ENCODE results near the gene SAMM50. TPM values are rescaled to one million over a fixed set of nuclear protein-coding genes. Genes with fewer than 3 reads are reported as not detected.

Gene SAMM50
- total RNA-seq, 1 donor from 2014 or later, result 32.6 TPM

- no peak for DNase-seq (ENCODE audit: low read depth)
- H3K4me3 ChIP-seq (ENCODE audit: low read depth, low read length), result no peak overlapping the region
- FAIRE-seq, result no peak
- TF ChIP-seq CTCF (IDR thresholded peaks at IDR 0.05; ENCODE audit: insufficient read depth, low read length, severe bottlenecking), result no peak
- H3K27me3 ChIP-seq (ENCODE audit: control insufficient read depth, insufficient read depth, low read length), result no peaks in the 10 kb centered on the region
- H3K36me3 ChIP-seq (ENCODE audit: control insufficient read depth, insufficient read depth, low read length), result no peaks in the 10 kb centered on the region
These were observed 63.4 kb downstream of the SAMM50 start for GRCh38 chr22:44018594-44018993.

DNA sequence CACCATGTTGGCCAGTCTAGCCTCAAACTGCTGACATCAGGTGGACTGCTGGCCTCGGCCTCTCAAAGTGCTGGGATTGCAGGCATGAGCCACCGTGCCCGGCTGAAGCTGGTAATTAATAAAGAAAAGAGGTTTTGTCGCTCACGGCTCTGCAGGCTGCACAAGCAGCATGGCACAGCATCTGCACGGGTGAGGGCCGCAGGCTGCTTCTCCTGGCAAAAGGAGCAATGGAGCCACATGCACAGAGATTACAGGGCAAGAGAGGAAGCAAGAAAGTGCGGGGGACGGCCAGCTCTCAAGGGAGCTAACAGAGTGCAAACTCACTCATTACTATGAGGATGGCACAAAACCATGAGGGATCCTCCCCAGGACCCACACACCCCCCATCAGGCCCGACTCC, 64.2 kb downstream of the SAMM50 start:
- H3K36me3 ChIP-seq (ENCODE audit: control insufficient read depth, insufficient read depth, low read length), result no peaks in the 10 kb centered on the region
- FAIRE-seq, result no peak
- H3K4me3 ChIP-seq (ENCODE audit: low read depth, low read length), result no peak overlapping the region
- no peak for TF ChIP-seq CTCF (IDR thresholded peaks at IDR 0.05; ENCODE audit: insufficient read depth, low read length, severe bottlenecking)
- no peaks in the 10 kb centered on the region for H3K27me3 ChIP-seq (ENCODE audit: control insufficient read depth, insufficient read depth, low read length)
- no peak for DNase-seq (ENCODE audit: low read depth)

GRCh38 chr22:44019846-44020245, 64.6 kb downstream of the SAMM50 start:
- no peak for DNase-seq (ENCODE audit: low read depth)
- Histone ChIP-seq H3K27me3 (ENCODE audit: control insufficient read depth, insufficient read depth, low read length) (no peaks in the 10 kb centered on the region), H3K4me3 (ENCODE audit: low read depth, low read length) (no peak overlapping the region), H3K36me3 (ENCODE audit: control insufficient read depth, insufficient read depth, low read length) (no peaks in the 10 kb centered on the region)
- no peak for FAIRE-seq
- no peak for TF ChIP-seq CTCF (IDR thresholded peaks at IDR 0.05; ENCODE audit: insufficient read depth, low read length, severe bottlenecking)

DNA sequence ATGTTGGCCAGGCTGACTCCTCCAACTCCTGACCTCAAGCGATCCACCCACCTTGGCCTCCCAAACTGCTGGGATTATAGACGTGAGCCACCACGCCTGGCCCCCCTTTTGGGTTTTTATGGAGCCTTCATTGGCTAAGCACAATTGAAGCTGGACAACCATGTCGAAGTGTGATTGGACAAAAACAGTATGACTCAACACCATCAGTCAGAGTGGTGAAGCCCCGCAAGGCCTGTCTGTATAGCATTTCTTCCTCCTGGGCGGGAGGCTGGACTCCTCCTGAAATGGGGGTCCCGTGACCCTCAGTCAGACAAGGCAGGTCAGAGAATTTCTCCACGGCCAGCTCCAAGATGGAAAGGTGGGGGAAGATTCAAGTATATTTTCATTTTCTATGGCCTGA, 65.7 kb downstream of the SAMM50 start:
- no peak for TF ChIP-seq CTCF (IDR thresholded peaks at IDR 0.05; ENCODE audit: insufficient read depth, low read length, severe bottlenecking)
- Histone ChIP-seq H3K27me3 (ENCODE audit: control insufficient read depth, insufficient read depth, low read length) (no peaks in the 10 kb centered on the region), H3K4me3 (ENCODE audit: low read depth, low read length) (no peak overlapping the region), H3K36me3 (ENCODE audit: control insufficient read depth, insufficient read depth, low read length) (no peaks in the 10 kb centered on the region)
- DNase-seq (ENCODE audit: low read depth) (peak; percentile 11), FAIRE-seq (no peak)

GRCh38 chr22:44023404-44024287, 68.4 kb downstream of the SAMM50 start:
- Histone ChIP-seq H3K36me3 (ENCODE audit: control insufficient read depth, insufficient read depth, low read length) (no peaks in the 10 kb centered on the region), H3K4me3 (ENCODE audit: low read depth, low read length) (peak overlapping the region; percentile 54), H3K27me3 (ENCODE audit: control insufficient read depth, insufficient read depth, low read length) (no peaks in the 10 kb centered on the region)
- FAIRE-seq, result no peak
- no peak for DNase-seq (ENCODE audit: low read depth)
- no peak for TF ChIP-seq CTCF (IDR thresholded peaks at IDR 0.05; ENCODE audit: insufficient read depth, low read length, severe bottlenecking)
